IMR-90 (cell line): Measurements from ENCODE around the gene FBXW5. TPM values are rescaled to one million over a fixed set of nuclear protein-coding genes. Genes with fewer than 3 reads are reported as not detected.
A peak's percentile ranks its signal among the peaks of the same experiment; 100 is the strongest.

ENCODE experiments used
- ATAC-seq: fragments of 200-7000 bp; cut with Tn5 transposase; 2 replicates; pipeline ENCODE4 v1.9.1; 2020; ENCODE audit warnings: low read depth, mild to moderate bottlenecking, moderate library complexity
- BruUV-seq: library from RNA; stranded (reverse); fragments of 400-500 nt; replicated peaks from 2 replicates; lab custom pipeline; 2021; lab: Mats Ljungman, UMichigan
- CTCF ChIA-PET: fragments of 300-600 bp; formaldehyde crosslinking; extraction: SDS; loops from one replicate; lab custom pipeline; 2021; ENCODE audit warnings: antibody characterized with exemption; lab: Yijun Ruan, JAX
- POLR2A ChIA-PET: fragments of 300-600 bp; sonication (Branson Sonifier 250); formaldehyde crosslinking; loops from one replicate; lab custom pipeline; 2022; ENCODE audit warnings: antibody characterized with exemption; ENCODE audit not compliant: unreplicated experiment; lab: Charles Lee
- DNase-seq: peaks from one replicate; pipeline ENCODE4 v3.0.0; 2013
- H2AFZ ChIP-seq: replicated peaks from 2 replicates; pipeline ENCODE3; 2013; ENCODE audit warnings: low read length, mild to moderate bottlenecking; ENCODE audit not compliant: poor library complexity
- H2AK5ac ChIP-seq: 2 replicates; pipeline ENCODE4 v1.6.1; 2013; ENCODE audit warnings: low read depth, low read length, inconsistent platforms
- H2AK9ac ChIP-seq: replicated peaks from 2 replicates; pipeline ENCODE3; 2013; ENCODE audit warnings: mild to moderate bottlenecking, low read depth, low read length, moderate library complexity; ENCODE audit not compliant: poor library complexity
- H2BK120ac ChIP-seq: 2 replicates; pipeline ENCODE4 v1.6.1; 2013; ENCODE audit warnings: low read depth, low read length, inconsistent platforms
- H2BK15ac ChIP-seq: 3 replicates; pipeline ENCODE4 v1.6.1; 2013; ENCODE audit warnings: low read depth, low read length, inconsistent platforms
- H2BK20ac ChIP-seq: 2 replicates; pipeline ENCODE4 v1.6.1; 2013; ENCODE audit warnings: low read depth, mild to moderate bottlenecking, inconsistent platforms, low read length, moderate library complexity
- H2BK5ac ChIP-seq: 2 replicates; pipeline ENCODE4 v1.6.1; 2013; ENCODE audit warnings: mild to moderate bottlenecking, low read depth, low read length, inconsistent platforms; ENCODE audit not compliant: poor library complexity, severe bottlenecking
- H3K14ac ChIP-seq: replicated peaks from 2 replicates; pipeline ENCODE4 v1.6.1; 2013; ENCODE audit warnings: low read depth, low read length, inconsistent platforms
- H3K18ac ChIP-seq: 2 replicates; pipeline ENCODE4 v1.6.1; 2013; ENCODE audit warnings: low read depth, low read length, control low read depth
- H3K23ac ChIP-seq: 2 replicates; pipeline ENCODE4 v1.6.1; 2013; ENCODE audit warnings: low read depth, low read length, inconsistent platforms
- H3K27ac ChIP-seq: 2 replicates; pipeline ENCODE4 v1.5.1; 2013; ENCODE audit warnings: mild to moderate bottlenecking, control low read depth, low read length; ENCODE audit not compliant: insufficient read depth
- H3K27me3 ChIP-seq: 2 replicates; pipeline ENCODE4 v1.6.1; 2013; ENCODE audit warnings: low read length; ENCODE audit not compliant: control insufficient read depth, insufficient read depth
- H3K36me3 ChIP-seq: 2 replicates; pipeline ENCODE4 v1.6.1; 2013; ENCODE audit warnings: low read length, mixed read lengths; ENCODE audit not compliant: control insufficient read depth, insufficient read depth
- H3K4ac ChIP-seq: 2 replicates; pipeline ENCODE4 v1.6.1; 2013; ENCODE audit warnings: low read depth, low read length, inconsistent platforms
- H3K4me1 ChIP-seq: 2 replicates; pipeline ENCODE4 v1.6.1; 2013; ENCODE audit warnings: low read length, mixed read lengths; ENCODE audit not compliant: control insufficient read depth, insufficient read depth
- H3K4me2 ChIP-seq: 2 replicates; pipeline ENCODE4 v1.6.1; 2013; ENCODE audit warnings: low read depth, mild to moderate bottlenecking, control low read depth, low read length, moderate library complexity
- H3K4me3 ChIP-seq: 2 replicates; pipeline ENCODE4 v1.5.1; 2013; ENCODE audit warnings: low read depth, mild to moderate bottlenecking, control low read depth, low read length, moderate library complexity; ENCODE audit not compliant: insufficient read depth
- H3K56ac ChIP-seq: 2 replicates; pipeline ENCODE4 v1.6.1; 2013; ENCODE audit warnings: low read length, inconsistent platforms; ENCODE audit not compliant: insufficient read depth; ENCODE audit errors: extremely low read depth
- H3K79me1 ChIP-seq, 2 experiments: 2 replicates each; pipeline ENCODE4 v1.6.1; 2013; ENCODE audit warnings: low read length in 2 of 2, inconsistent platforms in 1 of 2, low read depth in 1 of 2
- H3K9ac ChIP-seq: 2 replicates; pipeline ENCODE4 v1.6.1; 2013; ENCODE audit warnings: low read depth, low read length, control low read depth
- H3K9me1 ChIP-seq: 2 replicates; pipeline ENCODE4 v1.6.1; 2013; ENCODE audit warnings: low read length, inconsistent platforms; ENCODE audit not compliant: insufficient read depth
- H3K9me3 ChIP-seq: 2 replicates; pipeline ENCODE4 v1.6.1; 2013; ENCODE audit warnings: low read length; ENCODE audit not compliant: control insufficient read depth, insufficient read depth
- H4K20me1 ChIP-seq: 2 replicates; pipeline ENCODE4 v1.6.1; 2013; ENCODE audit warnings: low read length, inconsistent platforms; ENCODE audit not compliant: insufficient read depth
- H4K5ac ChIP-seq: 2 replicates; pipeline ENCODE4 v1.6.1; 2013; ENCODE audit warnings: mild to moderate bottlenecking, low read depth, low read length, control low read depth
- H4K8ac ChIP-seq, 2 experiments: 2 replicates each; pipeline ENCODE4 v1.6.1; 2013; ENCODE audit warnings: low read depth in 2 of 2, low read length in 2 of 2, control low read depth in 1 of 2, inconsistent platforms in 1 of 2
- H4K91ac ChIP-seq: 2 replicates; pipeline ENCODE4 v1.6.1; 2013; ENCODE audit warnings: low read depth, low read length, inconsistent platforms; ENCODE audit not compliant: insufficient read depth
- NFE2L2 ChIP-seq: fragments of 150-350 bp; IDR thresholded peaks from 2 replicates; pipeline ENCODE4 v1.6.1; 2016; ENCODE audit warnings: low read depth, mild to moderate bottlenecking, low read length
- POLR2A ChIP-seq: IDR thresholded peaks from 2 replicates; pipeline ENCODE4 v1.6.1; 2012; ENCODE audit warnings: mild to moderate bottlenecking, low read depth, low read length
- RAD21 ChIP-seq: IDR thresholded peaks from 2 replicates; pipeline ENCODE4 v1.6.1; 2012; ENCODE audit warnings: low read length, improper control_type of control experiment
- WGBS, 2 experiments: methylation state at CpG; one replicate each; pipeline versions ENCODE4 v1.1.5 to v1.1.7; 2013; ENCODE audit warnings: missing lambda C conversion rate in 2 of 2; ENCODE audit not compliant: insufficient read length in 1 of 2; ENCODE audit errors: extremely low coverage in 2 of 2; 5-methylcytosine and 5-hydroxymethylcytosine counted together
- dilution Hi-C: fragments of 300-500 bp; cut with HindIII; formaldehyde crosslinking; loops from one replicate; pipeline ENCODE4 v1.14.3; 2018; ENCODE audit warnings: low sequenced_read_pairs; ENCODE audit not compliant: unreplicated experiment
- in situ Hi-C: fragments of 300-500 bp; cut with MboI; formaldehyde crosslinking; loops from 3 replicates; pipeline ENCODE4 v1.14.3; 2019; ENCODE audit warnings: low sequenced_read_pairs, inconsistent platforms, mixed read lengths
- intact Hi-C: fragments of 100-400 bp; cut with micrococcal nuclease; formaldehyde crosslinking; loops from 2 replicates; pipeline ENCODE4 v1.10.0; 2022
- polyA plus RNA-seq, 3 experiments: library from polyadenylated mRNA; depleted of rRNA; stranded (reverse); fragments of >200 nt; gene quantifications; 2 replicates each; pipeline ENCODE4 v1.2.3, GENCODE V29; 2012; ENCODE audit warnings: low replicate concordance in 1 of 3
- total RNA-seq: library from RNA; depleted of rRNA; stranded (reverse); fragments of >200 nt; gene quantifications from 2 replicates; pipeline ENCODE4 v1.2.3, GENCODE V29; 2012

The FBXW5 gene
- total and polyA plus RNA-seq, 2 of the 4 experiments (the other 2 are of a cell fraction), result 65.1 to 80.2 TPM

DNA sequence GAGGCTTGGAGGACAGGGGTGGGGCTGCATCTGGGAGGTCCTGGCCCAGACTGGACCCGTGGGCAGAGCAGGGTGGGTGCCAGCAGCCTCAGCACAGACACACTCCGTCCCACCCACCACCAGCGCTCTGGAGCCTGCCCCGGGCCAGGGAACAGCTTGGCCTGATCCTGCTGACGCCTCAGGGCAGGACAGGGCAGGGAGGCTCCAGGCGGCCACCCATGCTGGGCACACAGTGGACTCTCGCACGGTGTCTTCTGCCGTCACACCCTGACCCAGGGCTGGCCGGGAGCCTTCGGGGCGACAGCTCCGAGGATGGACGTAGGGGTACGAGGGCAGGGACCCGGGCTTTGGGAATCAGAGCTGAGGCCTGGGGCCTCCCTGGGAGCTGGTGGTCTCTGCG lies 24.6 kb upstream of the FBXW5 start:
- Histone ChIP-seq H3K79me1 (no peaks in the 10 kb centered on the region), H2BK120ac (no peak overlapping the region), H2AK9ac (peak overlapping the region; percentile 42), H2BK20ac (no peak overlapping the region), H3K27ac (no peak overlapping the region), H3K27me3 (peaks cover 22% of the 10 kb centered on the region), H2BK5ac (no peak overlapping the region), H3K56ac (no peak overlapping the region), H3K9me3 (no peaks in the 10 kb centered on the region), H2AFZ (no peak overlapping the region), H4K5ac (no peak overlapping the region), H3K4me1 (no peaks in the 10 kb centered on the region), H4K8ac (no peak overlapping the region), H3K4me3 (no peak overlapping the region), H4K20me1 (no peaks in the 10 kb centered on the region), H3K4me2 (no peak overlapping the region), H2AK5ac (no peak overlapping the region), H3K9ac (no peak overlapping the region), H3K23ac (no peak overlapping the region), H2BK15ac (no peak overlapping the region), H4K91ac (no peak overlapping the region), H3K4ac (no peak overlapping the region), H3K14ac (no peak overlapping the region), H3K36me3 (no peaks in the 10 kb centered on the region), H3K18ac (no peak overlapping the region), H3K9me1 (no peaks in the 10 kb centered on the region)
- ATAC-seq, result no peak
- 59% methylated on average over 3 of the region's 17 CpGs; no CpG with 5 or more reads in 1 of the 2 experiments for WGBS, 2 experiments
- DNase-seq, result no peak
- dilution Hi-C loops, result no loop called here
- intact Hi-C loops, result no loop called here
- no TSS peak for BruUV-seq
- POLR2A ChIA-PET, result no interaction called here
- in situ Hi-C loops, result no loop called here
- CTCF ChIA-PET, result interaction anchor here (1.0 kb wide), 1 partner anchor 60 kb away, joined by 3 read pairs; no protein-coding TSS in a partner anchor
- no peak for TF ChIP-seq POLR2A
- no peak for TF ChIP-seq RAD21
- no peak for TF ChIP-seq NFE2L2
